HCT116 (cell line): Measurements from ENCODE around the gene PPIL3. TPM values are rescaled to one million over a fixed set of nuclear protein-coding genes. Genes with fewer than 3 reads are reported as not detected.
"Not testable (repeated sequence)": the region's sequence is repeated elsewhere in the genome, so short reads cannot be mapped to it uniquely, and the experiment has no call there.

ENCODE experiments used
- ATAC-seq: fragments of 200-7000 bp; cut with Tn5 transposase; 2 replicates; pipeline ENCODE4 v1.9.1; 2020; ENCODE audit warnings: mild to moderate bottlenecking, moderate library complexity
- BruUV-seq: library from RNA; stranded (reverse); fragments of 400-500 nt; replicated peaks from 2 replicates; lab custom pipeline; 2021; lab: Mats Ljungman, UMichigan
- CTCF ChIA-PET: fragments of 300-600 bp; sonication (Branson Sonifier 250); formaldehyde crosslinking; loops from one replicate; lab custom pipeline; 2021; ENCODE audit warnings: antibody characterized with exemption; lab: Charles Lee
- POLR2A ChIA-PET: fragments of 300-600, 350-600 bp; sonication (Branson Sonifier 250); formaldehyde crosslinking; loops from one replicate; lab custom pipeline; 2021; ENCODE audit warnings: antibody characterized with exemption; lab: Charles Lee
- RAD21 ChIA-PET, 2 experiments: fragments of 300-600 bp; sonication (Branson Sonifier 250); formaldehyde crosslinking; loops; one replicate each; lab custom pipeline; 2023; ENCODE audit warnings: low total read pairs in 2 of 2; ENCODE audit not compliant: uncharacterized antibody in 2 of 2, unreplicated experiment in 2 of 2, low non-redundant PET in 1 of 2; lab: Charles Lee
- DNase-seq: peaks from one replicate; pipeline ENCODE4 v3.0.0-alpha.2; 2010; ENCODE audit warnings: low read depth, low spot score
- H2AFZ ChIP-seq: fragments of 200-600 bp; shearing (Covaris generic), sonication (generic); 2 replicates; pipeline ENCODE4 v1.6.1; 2017; ENCODE audit warnings: low read depth, mixed run types, mixed read lengths, antibody characterized with exemption, low read length; ENCODE audit not compliant: poor library complexity, severe bottlenecking
- H3K27ac ChIP-seq: 2 replicates; pipeline ENCODE4 v1.5.1; 2012; ENCODE audit warnings: low read depth, low read length
- H3K27me3 ChIP-seq: fragments of 200-600 bp; sonication (generic); 2 replicates; pipeline ENCODE4 v1.6.1; 2016; ENCODE audit warnings: mixed run types, low read length, mixed read lengths; ENCODE audit not compliant: insufficient read depth
- H3K36me3 ChIP-seq, 2 experiments: fragments of 200-500 bp in 1 of 2; fragments of 200-600 bp in 1 of 2; sonication (Bioruptor generic) in 1 of 2; sonication (generic) in 1 of 2; 2 replicates each; pipeline versions ENCODE4 v1.5.1 to v1.6.1; 2014 to 2016; ENCODE audit warnings: low read length in 2 of 2, inconsistent platforms in 1 of 2, mixed read lengths in 1 of 2, mixed run types in 1 of 2; ENCODE audit not compliant: insufficient read depth in 2 of 2, control insufficient read depth in 1 of 2
- H3K4me1 ChIP-seq, 2 experiments: fragments of 200-600 bp in 1 of 2; sonication (generic) in 1 of 2; 2 replicates each; pipeline versions ENCODE4 v1.5.1 to v1.6.1; 2012 to 2017; ENCODE audit warnings: low read length in 2 of 2, inconsistent platforms in 1 of 2, mild to moderate bottlenecking in 1 of 2, mixed read lengths in 1 of 2, mixed run types in 1 of 2, moderate library complexity in 1 of 2; ENCODE audit not compliant: insufficient read depth in 2 of 2, control insufficient read depth in 1 of 2
- H3K4me2 ChIP-seq: fragments of 200-600 bp; sonication (generic); 2 replicates; pipeline ENCODE4 v1.6.1; 2017; ENCODE audit warnings: mixed run types, low read length, mixed read lengths
- H3K4me3 ChIP-seq, 2 experiments: fragments of 200-600 bp in 1 of 2; sonication (generic) in 1 of 2; replicated peaks in 1 of 2; 2 replicates each; pipeline ENCODE4 v1.5.1; 2011 to 2016; ENCODE audit warnings: low read length in 2 of 2, control low read depth in 1 of 2, low read depth in 1 of 2, mild to moderate bottlenecking in 1 of 2, mixed read lengths in 1 of 2, mixed run types in 1 of 2
- H3K79me2 ChIP-seq: fragments of 200-600 bp; sonication (generic); 2 replicates; pipeline ENCODE4 v1.6.1; 2017; ENCODE audit warnings: mild to moderate bottlenecking, mixed run types, low read length, moderate library complexity, mixed read lengths; ENCODE audit not compliant: insufficient read depth
- H3K9ac ChIP-seq: fragments of 200-600 bp; sonication (generic); 2 replicates; pipeline ENCODE4 v1.6.1; 2016; ENCODE audit warnings: low read length, mixed read lengths
- H3K9me2 ChIP-seq: fragments of 200-600 bp; sonication (generic), shearing (Covaris generic); 2 replicates; pipeline ENCODE4 v1.6.1; 2017; ENCODE audit warnings: mixed run types, mild to moderate bottlenecking, moderate library complexity; ENCODE audit not compliant: insufficient read depth
- H3K9me3 ChIP-seq, 2 experiments: fragments of 200-500 bp in 1 of 2; fragments of 200-600 bp in 1 of 2; sonication (Bioruptor generic) in 1 of 2; sonication (generic) in 1 of 2; 2 replicates each; pipeline ENCODE4 v1.6.1; 2014 to 2017; ENCODE audit warnings: low read length in 2 of 2, mixed read lengths in 2 of 2, inconsistent platforms in 1 of 2, low read depth in 1 of 2, mild to moderate bottlenecking in 1 of 2, mixed run types in 1 of 2, moderate library complexity in 1 of 2; ENCODE audit not compliant: control insufficient read depth in 1 of 2, insufficient read depth in 1 of 2
- H4K20me1 ChIP-seq: fragments of 200-600 bp; sonication (generic), shearing (Covaris generic); 2 replicates; pipeline ENCODE4 v1.6.1; 2017; ENCODE audit warnings: mixed run types, mild to moderate bottlenecking, moderate library complexity; ENCODE audit not compliant: insufficient read depth
- ATF3 ChIP-seq: IDR thresholded peaks from 2 replicates; pipeline ENCODE4 v1.6.1; 2012
- CBX3 ChIP-seq: IDR thresholded peaks from 2 replicates; pipeline ENCODE4 v1.6.1; 2012; ENCODE audit warnings: low read depth
- CEBPB ChIP-seq: IDR thresholded peaks from 2 replicates; pipeline ENCODE4 v1.6.1; 2012; ENCODE audit warnings: low read depth
- CTCF ChIP-seq, 3 experiments: fragments of 200-600 bp in 1 of 3; sonication (generic) in 1 of 3; IDR thresholded peaks in 2 of 3; conservative IDR thresholded peaks in 1 of 3; 2 replicates each; pipeline ENCODE4 v1.5.1; 2012 to 2017; ENCODE audit warnings: low read depth in 2 of 3, low read length in 2 of 3, antibody characterized with exemption in 1 of 3, borderline replicate concordance in 1 of 3, control low read depth in 1 of 3, mild to moderate bottlenecking in 1 of 3, mixed read lengths in 1 of 3, mixed run types in 1 of 3, moderate library complexity in 1 of 3; ENCODE audit not compliant: insufficient read depth in 1 of 3
- EZH2 ChIP-seq: fragments of 200-600 bp; sonication (generic); IDR thresholded peaks from 2 replicates; pipeline ENCODE4 v1.6.1; 2017; ENCODE audit warnings: antibody characterized with exemption, mixed run types
- JUND ChIP-seq: IDR thresholded peaks from 2 replicates; pipeline ENCODE4 v1.6.1; 2012
- MAX ChIP-seq: IDR thresholded peaks from 2 replicates; pipeline ENCODE4 v1.6.1; 2012
- POLR2A ChIP-seq: IDR thresholded peaks from 2 replicates; pipeline ENCODE4 v1.7.0; 2011; ENCODE audit warnings: borderline replicate concordance; ENCODE audit not compliant: insufficient read depth, insufficient read length; ENCODE audit errors: extremely low read depth
- REST ChIP-seq: IDR thresholded peaks from 2 replicates; pipeline ENCODE4 v1.6.1; 2012; ENCODE audit warnings: low read depth
- SIN3A ChIP-seq: IDR thresholded peaks from 2 replicates; pipeline ENCODE4 v1.6.1; 2012; ENCODE audit warnings: low read depth
- SP1 ChIP-seq: IDR thresholded peaks from 2 replicates; pipeline ENCODE4 v1.6.1; 2012; ENCODE audit warnings: low read depth
- ZBTB33 ChIP-seq: IDR thresholded peaks from 2 replicates; pipeline ENCODE4 v1.6.1; 2011; ENCODE audit warnings: mild to moderate bottlenecking, low read length, moderate library complexity; ENCODE audit not compliant: insufficient replicate concordance; ENCODE audit errors: extremely low read depth
- intact Hi-C: fragments of 100-400 bp; cut with micrococcal nuclease; formaldehyde crosslinking; loops from 2 replicates; pipeline ENCODE4 v1.10.0; 2022
- total RNA-seq: library from RNA; stranded (reverse); gene quantifications from one replicate; pipeline ENCODE4 v1.2.1, GENCODE V29; 2021; ENCODE audit not compliant: unreplicated experiment

The PPIL3 gene
- total RNA-seq, 1 experiment from 2014 or later = 55.9 TPM

- Histone ChIP-seq H3K4me1 (peaks cover 0 to 5% of the 10 kb centered on the region in 2 experiments; a peak in 1 of 4 replicates), H3K9ac (no peak overlapping the region), H3K27me3 (no peaks in the 10 kb centered on the region), H3K4me3 (no peak overlapping the region), H3K27ac (no peak overlapping the region), H2AFZ (no peak overlapping the region), H3K9me2 (no peaks in the 10 kb centered on the region), H4K20me1 (no peaks in the 10 kb centered on the region)
- no peak for DNase-seq
- CTCF ChIA-PET = interaction anchor here (0.8 to 1.1 kb wide), 2 partner anchors 259 to 278 kb away, joined by 3 to 4 read pairs; no protein-coding TSS in a partner anchor
- BruUV-seq = no TSS peak
- TF ChIP-seq REST = no peak
- TF ChIP-seq SP1 = no peak
- no peak for TF ChIP-seq MAX
- TF ChIP-seq CEBPB = no peak
- no peak for TF ChIP-seq JUND
- TF ChIP-seq ATF3 = no peak
- TF ChIP-seq ZBTB33 = no peak
- TF ChIP-seq EZH2 = no peak
- no peak for TF ChIP-seq CBX3
- TF ChIP-seq SIN3A = no peak
- no peak for TF ChIP-seq POLR2A
- no peak for TF ChIP-seq CTCF (IDR thresholded peaks at IDR 0.05 in 2 of 3, conservative IDR thresholded peaks at IDR 0.05 in 1 of 3; ENCODE audit: borderline replicate concordance in 1 of 3, insufficient read depth in 1 of 3, low read depth in 2 of 3, low read length in 2 of 3)
- TF ChIP-seq, all 23 proteins: peak for 0
- ChIA-PET RAD21 (no interaction called here), POLR2A (no interaction called here)
- Histone ChIP-seq H3K79me2 (peaks cover 3% of the 10 kb centered on the region; the same call in 1 of the 2 replicates), H3K36me3 (peaks cover 47 to 64% of the 10 kb centered on the region in 2 experiments), H3K4me2 (no peak overlapping the region), H3K9me3 (no peaks in the 10 kb centered on the region)
- intact Hi-C loops = no loop called here
- ATAC-seq = no peak
These were observed 10.6 kb upstream of the PPIL3 start for GRCh38 chr2:200899482-200899881.

GRCh38 chr2:200881715-200882249 lies 7.1 kb downstream of the PPIL3 start:
- H3K9ac ChIP-seq, H3K27ac ChIP-seq, DNase-seq, intact Hi-C loops, H4K20me1 ChIP-seq, H3K4me1 ChIP-seq, H3K9me2 ChIP-seq, H3K27me3 ChIP-seq, H2AFZ ChIP-seq, H3K4me3 ChIP-seq, BruUV-seq, H3K9me3 ChIP-seq, H3K4me2 ChIP-seq, ATAC-seq, RAD21 ChIA-PET, CTCF ChIA-PET: not testable (repeated sequence)
- Histone ChIP-seq H3K79me2 (peaks cover 12% of the 10 kb centered on the region), H3K36me3 (peaks cover 31 to 33% of the 10 kb centered on the region in 2 experiments)
- POLR2A ChIA-PET = interaction anchor here (0.6 kb wide), 1 partner anchor 53 kb away, joined by 3 read pairs; no protein-coding TSS in a partner anchor
